ENCODE data around the gene PNPLA8. TPM values are rescaled to one million over a fixed set of nuclear protein-coding genes. Genes with fewer than 3 reads are reported as not detected.
"Not testable (repeated sequence)": the region's sequence is repeated elsewhere in the genome, so short reads cannot be mapped to it uniquely, and the experiment has no call there.

PNPLA8 gene, protein sequence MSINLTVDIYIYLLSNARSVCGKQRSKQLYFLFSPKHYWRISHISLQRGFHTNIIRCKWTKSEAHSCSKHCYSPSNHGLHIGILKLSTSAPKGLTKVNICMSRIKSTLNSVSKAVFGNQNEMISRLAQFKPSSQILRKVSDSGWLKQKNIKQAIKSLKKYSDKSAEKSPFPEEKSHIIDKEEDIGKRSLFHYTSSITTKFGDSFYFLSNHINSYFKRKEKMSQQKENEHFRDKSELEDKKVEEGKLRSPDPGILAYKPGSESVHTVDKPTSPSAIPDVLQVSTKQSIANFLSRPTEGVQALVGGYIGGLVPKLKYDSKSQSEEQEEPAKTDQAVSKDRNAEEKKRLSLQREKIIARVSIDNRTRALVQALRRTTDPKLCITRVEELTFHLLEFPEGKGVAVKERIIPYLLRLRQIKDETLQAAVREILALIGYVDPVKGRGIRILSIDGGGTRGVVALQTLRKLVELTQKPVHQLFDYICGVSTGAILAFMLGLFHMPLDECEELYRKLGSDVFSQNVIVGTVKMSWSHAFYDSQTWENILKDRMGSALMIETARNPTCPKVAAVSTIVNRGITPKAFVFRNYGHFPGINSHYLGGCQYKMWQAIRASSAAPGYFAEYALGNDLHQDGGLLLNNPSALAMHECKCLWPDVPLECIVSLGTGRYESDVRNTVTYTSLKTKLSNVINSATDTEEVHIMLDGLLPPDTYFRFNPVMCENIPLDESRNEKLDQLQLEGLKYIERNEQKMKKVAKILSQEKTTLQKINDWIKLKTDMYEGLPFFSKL
- 30.5 and 34.0 TPM in 2 replicates for total RNA-seq (2014; rRNA removed; shearing (Covaris generic))
- 13.5 and 14.7 TPM in 2 replicates for polyA plus RNA-seq (2014; cell fraction: nucleus; rRNA removed)

- DNase-seq (ENCODE audit: extremely low read depth, low read depth): peak; percentile 100
Observed at GRCh38 chr7:108525985-108526767, at the start of gene PNPLA8. PNPLA8 (minus strand) TSS chr7:108526135; CDS start chr7:108515491, 10,644 bp downstream.

DNA sequence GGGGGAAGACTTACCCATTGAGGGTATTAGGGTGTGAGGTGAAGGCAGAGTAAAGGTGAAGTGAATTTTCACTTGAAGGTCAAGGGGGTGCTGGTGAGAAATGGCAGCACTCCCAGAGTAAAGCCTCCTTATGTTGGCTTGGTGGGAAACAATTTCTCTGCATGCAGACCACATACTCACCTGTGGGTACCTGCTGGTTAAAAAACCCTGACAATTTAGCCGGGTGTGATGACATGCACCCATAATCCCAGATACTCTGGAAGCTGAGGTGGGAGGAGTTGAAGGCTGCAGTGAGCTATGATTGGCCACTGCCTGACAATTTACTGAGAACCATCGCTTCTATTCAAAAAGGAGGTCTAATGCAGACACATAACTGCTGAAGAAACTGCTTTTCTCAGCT, 49.2 kb upstream of the PNPLA8 start:
- DNase-seq (ENCODE audit: extremely low read depth, low read depth): no peak

- no peak for DNase-seq (ENCODE audit: extremely low read depth, low read depth)
Observed at GRCh38 chr7:108572480-108572879, 46.5 kb upstream of the PNPLA8 start.

DNA sequence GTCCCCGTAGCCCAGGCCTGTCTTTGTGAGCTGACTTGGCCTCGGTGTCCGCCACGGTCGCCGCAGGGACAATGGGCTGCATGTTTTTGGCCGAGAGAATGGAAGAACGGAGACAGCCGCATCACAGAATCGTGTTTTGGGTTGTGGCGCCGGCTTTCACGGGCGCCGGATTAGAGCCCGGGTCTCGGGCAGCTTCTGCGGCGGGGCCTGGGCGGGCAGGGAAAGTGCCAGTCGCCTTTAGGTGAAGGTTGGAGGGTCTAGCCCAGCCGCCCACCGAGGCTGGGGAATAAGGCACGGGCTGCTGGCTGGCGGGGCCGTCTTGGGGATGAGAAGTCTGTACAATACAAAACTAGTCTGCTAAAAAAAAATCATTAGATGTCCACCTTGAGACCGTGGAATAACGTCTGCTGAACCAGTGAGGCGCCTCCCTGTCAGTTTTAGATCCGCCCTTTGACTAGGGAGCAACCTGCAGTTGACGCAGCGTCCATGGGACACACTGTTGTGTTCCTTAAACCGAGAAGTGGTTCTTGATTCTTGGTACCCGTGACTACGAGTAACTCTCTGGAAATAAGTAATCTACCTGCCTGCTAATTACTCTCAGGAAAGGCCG, 44.3 kb upstream of the PNPLA8 start:
- DNase-seq (ENCODE audit: extremely low read depth, low read depth): peak; percentile 31

- peak; percentile 100 for DNase-seq (ENCODE audit: extremely low read depth, low read depth)
Observed at GRCh38 chr7:108569381-108570145, 43.6 kb upstream of the PNPLA8 start, which contains the start of the genes DNAJB9 and THAP5. DNAJB9 (plus strand) TSS chr7:108569874; CDS start chr7:108571727, 1,853 bp downstream. THAP5 (minus strand) TSS chr7:108569706; CDS start chr7:108569569, 137 bp downstream.

DNA sequence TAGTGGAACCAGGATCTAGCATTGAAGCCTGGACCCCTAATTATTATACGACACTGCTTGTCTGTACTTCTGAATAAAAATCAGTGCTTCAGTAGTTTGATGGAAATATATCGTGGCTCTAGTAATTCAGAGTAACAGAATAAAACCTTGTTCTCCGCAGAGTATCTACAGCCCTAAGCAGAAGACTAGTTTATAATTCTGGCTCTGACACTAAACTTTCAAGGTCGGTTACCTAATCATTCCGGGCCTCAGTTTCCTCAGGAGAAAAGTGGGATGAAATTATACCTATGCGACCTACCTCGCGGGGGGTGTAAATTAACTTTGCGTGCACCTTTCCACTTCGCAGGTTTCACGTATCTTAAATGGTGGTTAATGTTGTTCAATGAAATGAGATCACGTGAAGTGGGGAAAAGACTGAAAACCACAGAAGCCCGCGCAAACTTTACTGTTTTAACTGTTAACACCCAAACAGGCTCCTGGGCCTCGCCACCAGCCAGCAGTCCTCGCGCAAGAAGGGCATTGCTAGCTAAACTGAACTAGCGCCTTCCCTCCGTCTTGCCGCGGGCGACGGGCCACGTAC, 43.0 kb upstream of the PNPLA8 start:
- DNase-seq (ENCODE audit: extremely low read depth, low read depth): no peak

- no peak for DNase-seq (ENCODE audit: extremely low read depth, low read depth)
Observed at GRCh38 chr7:108565987-108566386, 40.1 kb upstream of the PNPLA8 start.

- no peak for DNase-seq (ENCODE audit: extremely low read depth, low read depth)
Observed at GRCh38 chr7:108561047-108561619, 35.2 kb upstream of the PNPLA8 start.

- no peak for DNase-seq (ENCODE audit: extremely low read depth, low read depth)
Observed at GRCh38 chr7:108559253-108559652, 33.3 kb upstream of the PNPLA8 start.

GRCh38 chr7:108557617-108558016, 31.7 kb upstream of the PNPLA8 start:
- DNase-seq (ENCODE audit: extremely low read depth, low read depth): no peak

DNA sequence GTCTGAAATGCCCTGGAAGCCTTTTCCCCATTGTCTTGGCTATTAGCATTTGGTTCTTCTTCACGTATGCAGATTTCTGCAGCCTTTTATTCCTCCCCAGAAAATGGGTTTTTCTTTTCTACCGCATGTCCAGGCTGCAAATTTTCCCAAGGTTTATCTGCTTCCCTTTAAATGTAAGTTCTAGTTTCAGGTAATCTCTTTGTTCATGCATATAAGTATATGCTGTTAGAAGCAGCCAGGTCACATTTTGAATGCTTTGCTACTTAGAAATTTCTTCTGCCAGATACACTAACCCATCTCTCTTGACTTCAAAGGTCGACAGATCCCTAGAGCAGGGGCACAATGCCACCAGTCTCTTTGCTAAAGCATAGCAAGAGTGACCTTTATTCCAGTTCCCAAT, 31.3 kb upstream of the PNPLA8 start:
- DNase-seq (ENCODE audit: extremely low read depth, low read depth): no peak

DNA sequence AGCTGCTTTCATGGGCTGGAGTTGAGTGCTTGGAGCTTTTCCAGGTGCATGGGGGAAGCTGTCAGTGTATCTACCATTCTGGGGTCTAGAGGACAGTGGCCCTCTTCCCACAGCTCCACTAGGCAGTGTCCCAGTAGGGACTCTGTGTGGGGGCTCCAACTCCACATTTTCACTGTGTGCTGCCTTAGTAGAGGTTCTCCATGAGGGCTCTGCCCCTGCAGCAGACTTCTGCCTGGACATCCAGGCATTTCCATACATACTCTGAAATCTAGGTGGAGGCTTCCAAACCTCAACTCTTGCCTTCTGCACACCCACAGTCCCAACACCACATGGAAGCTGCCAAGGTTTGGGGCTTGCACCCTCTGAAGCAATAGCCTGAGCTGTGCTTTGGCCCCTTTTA, 30.7 kb upstream of the PNPLA8 start:
- DNase-seq (ENCODE audit: extremely low read depth, low read depth): not testable (repeated sequence)

- DNase-seq (ENCODE audit: extremely low read depth, low read depth): not testable (repeated sequence)
Observed at GRCh38 chr7:108548141-108548896, 22.4 kb upstream of the PNPLA8 start.

DNA sequence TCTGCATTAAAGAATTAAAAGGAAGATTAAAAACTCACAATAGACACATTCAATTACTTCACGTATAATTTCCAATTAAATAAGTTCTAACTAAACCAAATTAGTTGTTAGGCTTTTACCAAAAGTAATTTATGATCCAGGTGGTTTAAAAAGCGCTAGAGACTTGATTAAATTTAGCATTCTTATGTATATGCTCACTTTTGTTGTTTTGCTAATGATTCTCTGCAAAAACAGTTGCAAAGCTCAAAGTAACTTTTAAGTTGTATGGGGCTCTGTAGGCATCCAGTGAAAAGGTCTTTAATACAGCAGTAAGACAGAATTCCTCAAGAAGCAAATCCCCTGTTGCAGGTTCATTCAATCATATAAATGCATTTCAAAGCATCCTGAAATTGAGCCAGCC, 15.5 kb upstream of the PNPLA8 start:
- DNase-seq (ENCODE audit: extremely low read depth, low read depth): no peak

GRCh38 chr7:108538685-108539084, 12.8 kb upstream of the PNPLA8 start:
- DNase-seq (ENCODE audit: extremely low read depth, low read depth): not testable (repeated sequence)

GRCh38 chr7:108538236-108538635, 12.3 kb upstream of the PNPLA8 start:
- DNase-seq (ENCODE audit: extremely low read depth, low read depth): not testable (repeated sequence)

DNA sequence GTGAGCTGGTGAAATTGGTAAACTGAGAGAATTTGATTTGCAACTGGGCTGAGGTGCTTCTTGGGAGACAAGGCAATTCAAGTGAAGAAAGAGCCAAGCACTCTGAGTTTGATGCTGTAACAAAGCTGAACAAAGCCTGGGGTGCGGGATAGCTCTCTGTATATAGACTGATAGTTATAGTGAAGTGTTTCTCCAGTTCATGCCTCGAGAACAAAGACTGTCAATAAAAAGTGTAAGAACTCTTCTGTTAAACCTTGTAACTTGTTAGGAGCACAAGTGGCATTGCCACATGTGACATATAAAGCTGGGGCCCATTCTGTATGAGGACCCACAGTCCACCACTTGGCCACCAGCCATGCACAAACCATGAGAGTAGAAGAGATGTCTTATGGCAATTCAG, 11.3 kb upstream of the PNPLA8 start:
- no peak for DNase-seq (ENCODE audit: extremely low read depth, low read depth)

DNA sequence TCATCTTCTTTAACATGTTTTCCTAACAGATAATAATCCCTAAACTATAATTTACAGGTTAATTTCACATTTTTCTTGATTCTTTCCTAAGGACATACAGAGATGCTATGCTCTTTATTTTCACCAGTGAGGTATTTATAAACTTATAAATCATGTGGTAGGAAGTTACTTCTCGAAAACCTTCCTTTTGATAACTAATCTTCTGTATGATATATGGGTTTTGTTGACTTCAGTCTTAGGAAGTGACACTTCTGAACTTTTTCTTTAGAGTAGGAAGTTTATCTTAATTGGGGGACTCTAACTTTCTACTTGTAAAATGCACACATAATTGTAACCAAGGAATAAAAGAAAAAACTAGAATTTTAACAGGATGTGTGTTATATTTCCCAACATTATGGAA, 9.8 kb upstream of the PNPLA8 start:
- DNase-seq (ENCODE audit: extremely low read depth, low read depth): no peak
